GM21786 (cell line): Measurements from ENCODE around the gene EMC10.

Experiments
- ATAC-seq: cut with Tn5 transposase; IDR thresholded peaks from one replicate; pipeline ENCODE4 v1.9.1; 2021; ENCODE audit not compliant: unreplicated experiment

Gene EMC10

DNA sequence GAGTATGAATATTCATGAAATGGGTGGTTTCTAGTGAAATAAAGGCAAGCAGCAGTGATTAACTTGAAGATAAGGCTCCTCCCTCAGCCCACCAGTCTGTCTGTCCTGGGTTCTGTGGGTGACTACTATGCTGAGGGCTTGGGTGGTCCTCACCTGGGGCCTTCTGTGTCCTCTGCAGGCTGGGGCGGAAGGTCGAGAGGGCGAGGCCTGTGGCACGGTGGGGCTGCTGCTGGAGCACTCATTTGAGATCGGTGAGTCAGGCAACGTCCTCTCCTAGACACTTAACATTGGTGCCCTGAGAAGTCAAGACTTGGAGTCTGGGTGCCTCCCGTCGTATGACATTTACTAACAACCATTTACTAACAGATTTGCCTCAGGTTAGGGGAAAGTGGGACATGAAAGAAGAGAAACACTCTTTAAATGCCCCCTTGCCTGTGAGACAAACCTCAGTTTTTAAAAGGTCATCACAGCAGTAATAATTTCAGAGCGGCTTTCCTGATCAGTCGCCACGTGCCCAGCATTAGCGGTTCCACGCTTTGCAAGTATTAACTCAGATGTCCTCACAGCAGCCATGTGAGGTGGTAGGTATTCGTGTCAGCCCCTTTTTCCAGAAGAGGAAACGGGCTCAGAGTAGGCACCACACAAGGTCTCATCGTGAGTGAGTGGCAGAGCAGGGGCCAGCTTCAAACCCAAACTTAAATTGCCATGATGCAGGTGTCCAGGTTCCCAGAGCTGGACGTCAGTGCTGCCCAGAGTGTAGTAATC lies 1.6 kb downstream of the EMC10 start:
- no peak for ATAC-seq

DNA sequence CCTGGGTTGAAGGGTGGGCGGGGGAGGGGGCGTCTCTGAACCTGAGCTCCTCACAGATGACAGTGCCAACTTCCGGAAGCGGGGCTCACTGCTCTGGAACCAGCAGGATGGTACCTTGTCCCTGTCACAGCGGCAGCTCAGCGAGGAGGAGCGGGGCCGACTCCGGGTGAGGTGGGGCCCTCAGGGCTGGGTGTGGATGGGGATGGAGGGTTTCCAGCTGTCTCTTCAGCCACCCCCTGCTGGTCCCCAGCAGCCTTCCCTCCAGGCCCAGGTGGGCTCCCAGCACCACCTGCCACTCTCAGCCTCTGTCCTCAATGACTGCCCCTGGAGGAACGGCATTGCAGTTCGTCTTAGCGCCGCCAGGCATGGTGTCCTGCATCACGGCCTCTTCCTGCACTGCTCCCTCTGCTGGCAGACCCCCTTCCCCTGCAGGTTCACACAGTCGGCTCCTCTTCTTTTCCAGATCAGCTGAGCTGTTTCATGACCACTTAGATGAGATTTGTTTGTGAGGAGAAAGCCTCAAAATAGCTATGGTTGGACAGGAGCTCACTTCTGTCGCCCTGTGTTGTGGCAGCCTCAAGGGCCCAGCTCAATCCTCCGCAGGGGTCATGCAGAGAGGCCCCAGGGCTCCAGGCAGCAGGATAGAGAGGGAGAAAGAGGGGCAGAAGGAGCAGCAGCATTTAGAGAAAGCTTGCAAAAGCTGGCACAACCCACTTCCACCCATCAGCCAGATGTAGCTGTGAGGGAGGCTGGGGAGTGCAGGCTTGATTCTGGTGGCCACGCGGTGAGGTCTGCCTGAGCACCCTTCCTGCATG lies 2.8 kb downstream of the EMC10 start:
- ATAC-seq, result no peak

DNA sequence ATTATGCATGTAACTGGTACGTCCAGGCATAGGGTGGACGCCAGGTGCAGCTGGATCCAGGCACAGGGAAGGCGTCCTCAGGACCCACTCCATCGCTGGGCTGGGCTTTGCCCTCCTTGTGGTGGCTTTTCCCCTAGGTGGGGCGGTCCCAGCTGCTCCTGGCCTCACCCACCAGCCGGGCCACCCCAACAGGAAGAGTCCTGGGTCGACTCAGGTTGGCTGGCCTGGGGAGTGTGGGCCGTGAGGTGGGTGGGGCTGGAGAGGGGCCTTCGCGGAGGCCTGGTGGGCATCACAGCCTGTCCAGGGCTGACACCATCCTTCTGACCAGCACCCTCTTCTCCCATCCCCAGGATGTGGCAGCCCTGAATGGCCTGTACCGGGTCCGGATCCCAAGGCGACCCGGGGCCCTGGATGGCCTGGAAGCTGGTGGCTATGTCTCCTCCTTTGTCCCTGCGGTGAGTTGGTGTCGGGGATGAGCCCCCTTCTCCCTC lies 3.5 kb downstream of the EMC10 start:
- no peak for ATAC-seq

- ATAC-seq, result no peak
Measured at GRCh38 chr19:50480281-50481111, 4.2 kb downstream of the EMC10 start.

DNA sequence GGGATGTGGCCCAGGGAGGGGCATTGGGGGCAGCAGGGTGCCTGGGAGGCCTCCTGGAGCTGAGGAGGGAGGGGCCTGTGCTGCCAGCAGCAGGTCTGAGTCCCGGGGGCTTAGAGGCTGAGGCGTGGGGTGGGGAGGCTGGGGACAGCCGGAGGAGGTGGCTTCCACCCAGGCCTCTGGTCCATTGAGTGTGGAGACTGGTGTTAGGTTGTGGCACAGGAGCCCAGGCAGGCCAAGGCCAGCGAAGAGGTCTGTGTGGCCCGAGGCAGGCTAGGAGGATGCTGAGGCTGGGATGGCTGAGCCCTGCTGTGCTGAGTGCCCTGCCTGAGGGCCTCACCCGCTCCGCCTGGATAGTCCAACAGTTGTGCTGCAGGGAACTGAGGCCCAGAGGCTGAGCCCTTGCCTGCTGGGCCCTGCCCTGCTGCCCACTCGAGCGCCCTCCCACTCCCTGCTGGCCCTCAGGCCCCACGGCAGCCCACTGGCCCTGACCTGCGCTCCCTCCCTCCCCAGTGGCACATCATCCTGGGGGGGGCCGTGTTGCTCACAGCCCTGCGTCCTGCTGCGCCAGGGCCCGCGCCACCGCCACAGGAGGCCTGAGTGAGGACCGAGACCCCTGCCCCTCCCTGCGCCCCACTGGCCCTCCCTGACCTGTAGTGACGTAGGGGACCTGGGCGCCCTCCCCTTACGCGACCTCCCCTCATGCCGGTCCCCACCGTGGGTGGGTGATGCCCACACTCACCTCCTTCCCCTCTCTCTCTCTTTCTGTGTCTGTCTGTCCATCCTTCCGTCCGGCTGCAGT lies 5.2 kb downstream of the EMC10 start:
- ATAC-seq, result no peak

DNA sequence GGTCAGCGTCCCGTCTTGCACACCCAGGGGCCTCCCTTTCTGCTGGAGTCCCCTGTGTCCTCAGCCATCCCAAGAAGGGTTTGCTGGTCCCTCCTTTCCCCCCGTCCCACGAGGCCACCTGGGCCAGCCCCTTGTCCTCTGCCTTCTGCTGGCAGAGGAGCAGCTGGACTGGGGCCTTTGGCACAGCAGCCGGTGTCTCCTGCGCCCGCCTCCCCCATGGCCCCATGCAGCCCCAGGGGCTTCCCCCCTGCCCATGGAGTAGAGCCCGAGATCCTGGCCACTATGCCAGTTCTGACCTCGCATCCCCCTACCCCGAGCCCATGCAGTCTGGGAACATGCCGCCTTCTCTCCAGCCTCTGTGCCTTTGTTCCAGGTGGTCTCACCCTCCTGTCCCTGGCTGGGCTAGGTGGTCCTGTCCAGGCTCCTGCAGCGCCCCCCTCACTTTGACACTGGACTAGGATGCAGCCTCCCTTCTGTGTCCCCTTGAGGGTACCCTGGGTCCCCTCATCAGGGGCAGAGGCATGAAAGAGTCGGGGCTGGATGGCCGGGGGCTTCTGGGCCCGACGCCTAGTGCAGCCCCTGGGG lies 6.1 kb downstream of the EMC10 start:
- ATAC-seq, result no peak

DNA sequence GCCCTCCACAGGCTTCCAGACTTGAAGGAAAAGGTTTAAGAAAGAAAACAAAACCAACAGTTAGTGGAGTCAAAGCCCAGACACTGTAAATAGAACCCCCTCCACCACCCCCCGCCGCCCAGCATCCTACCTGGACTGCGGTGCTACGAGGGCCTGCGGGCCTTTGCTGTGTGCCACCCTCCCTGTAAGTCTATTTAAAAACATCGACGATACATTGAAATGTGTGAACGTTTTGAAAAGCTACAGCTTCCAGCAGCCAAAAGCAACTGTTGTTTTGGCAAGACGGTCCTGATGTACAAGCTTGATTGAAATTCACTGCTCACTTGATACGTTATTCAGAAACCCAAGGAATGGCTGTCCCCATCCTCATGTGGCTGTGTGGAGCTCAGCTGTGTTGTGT lies 6.6 kb downstream of the EMC10 start:
- ATAC-seq, result no peak

DNA sequence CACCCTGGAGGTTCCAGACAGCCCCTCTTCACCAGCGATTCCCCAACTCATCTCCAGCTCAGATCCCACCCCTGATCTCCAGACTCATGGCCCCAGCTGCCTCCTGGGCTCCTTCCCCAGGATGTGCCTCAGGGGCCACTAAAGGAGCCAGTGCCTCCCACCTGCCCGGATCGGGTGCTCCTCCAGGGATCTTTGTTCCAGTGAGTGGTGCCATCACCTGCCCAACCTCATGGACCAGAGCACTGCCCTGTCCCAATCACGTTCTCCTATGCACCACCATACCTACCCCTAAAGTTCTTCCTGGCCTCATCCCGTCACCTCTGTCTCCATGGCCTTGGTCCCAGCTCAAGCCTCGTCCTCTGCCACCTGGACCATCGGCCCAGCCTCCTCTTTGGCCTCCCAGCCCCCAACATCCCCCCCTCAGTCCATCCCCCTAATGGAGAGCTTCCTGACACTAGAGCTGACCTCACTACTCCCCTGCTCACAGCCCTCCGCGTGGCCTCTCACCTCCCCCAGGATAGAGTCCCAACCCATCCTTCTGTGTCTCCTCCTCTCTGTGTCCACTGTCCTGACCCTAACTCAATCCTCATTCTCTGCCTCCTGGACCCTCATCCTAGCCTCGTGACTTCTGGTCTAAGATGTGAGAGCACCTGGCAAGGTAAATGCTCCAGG lies 9.1 kb downstream of the EMC10 start:
- ATAC-seq, result no peak

- no peak for ATAC-seq
Measured at GRCh38 chr19:50486823-50487515, 10.7 kb downstream of the EMC10 start.

DNA sequence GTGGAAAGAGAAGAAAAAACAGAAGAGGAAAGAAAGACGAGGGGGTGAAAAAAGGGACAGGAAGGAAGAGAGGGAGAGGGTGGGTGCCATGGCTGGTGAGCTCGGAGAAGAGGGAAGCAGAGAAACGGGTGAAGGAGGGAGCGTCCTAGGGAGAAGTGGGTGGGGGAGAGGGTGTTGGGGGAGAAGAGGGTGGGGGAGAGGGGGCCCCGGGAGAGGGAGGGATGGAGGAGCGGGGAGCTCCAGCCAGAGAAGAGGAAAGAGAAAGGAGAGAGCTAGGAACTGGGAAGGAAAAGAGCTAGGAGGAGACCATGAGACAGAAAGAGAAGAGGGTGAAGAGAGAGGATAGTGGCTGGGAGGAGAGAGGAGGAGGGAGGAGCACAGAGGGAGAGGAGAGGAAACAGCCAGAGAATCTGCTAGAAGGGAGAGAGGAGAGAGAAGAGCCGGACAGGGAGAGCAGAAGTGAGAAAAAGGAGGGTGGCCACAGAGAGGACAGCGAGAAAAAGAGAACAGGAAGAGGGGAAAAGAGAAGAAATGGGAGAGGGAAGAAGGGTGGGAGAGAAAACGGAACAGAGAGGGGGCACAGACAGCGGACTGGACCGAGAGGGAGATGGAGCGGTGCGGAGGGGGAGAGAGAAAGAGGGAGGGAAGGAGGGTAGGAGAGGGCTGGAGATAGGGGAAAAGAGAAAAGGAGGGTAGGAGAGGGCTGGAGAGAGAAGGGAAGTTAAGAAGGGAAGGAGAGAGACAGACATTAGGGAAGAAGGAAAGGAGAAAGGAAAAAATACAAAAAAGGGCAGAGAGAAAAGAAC lies 12.3 kb downstream of the EMC10 start:
- ATAC-seq, result no peak

- no peak for ATAC-seq
Measured at GRCh38 chr19:50489461-50490011, 13.2 kb downstream of the EMC10 start.

DNA sequence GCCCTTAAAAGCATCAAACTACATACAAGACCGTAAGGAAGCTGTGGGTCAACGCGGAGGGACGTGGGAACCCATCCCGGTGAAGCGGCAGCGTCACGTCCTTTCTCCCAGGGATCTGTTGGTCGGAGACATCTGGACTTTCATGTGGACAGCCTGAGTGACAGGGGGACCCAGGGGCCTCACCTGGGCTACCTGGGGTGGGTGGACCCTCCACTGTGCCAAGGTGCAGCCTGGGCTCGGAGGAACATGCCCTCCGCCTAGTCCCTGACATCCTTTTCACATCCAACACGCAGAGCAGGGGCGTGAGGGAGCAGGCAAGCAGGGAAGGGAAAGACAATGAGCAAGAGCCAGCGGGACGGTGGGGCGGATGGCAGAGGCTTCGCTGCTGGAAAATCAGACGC lies 14.1 kb downstream of the EMC10 start:
- ATAC-seq, result no peak

- ATAC-seq, result no peak
Measured at GRCh38 chr19:50490991-50491472, 14.7 kb downstream of the EMC10 start.

DNA sequence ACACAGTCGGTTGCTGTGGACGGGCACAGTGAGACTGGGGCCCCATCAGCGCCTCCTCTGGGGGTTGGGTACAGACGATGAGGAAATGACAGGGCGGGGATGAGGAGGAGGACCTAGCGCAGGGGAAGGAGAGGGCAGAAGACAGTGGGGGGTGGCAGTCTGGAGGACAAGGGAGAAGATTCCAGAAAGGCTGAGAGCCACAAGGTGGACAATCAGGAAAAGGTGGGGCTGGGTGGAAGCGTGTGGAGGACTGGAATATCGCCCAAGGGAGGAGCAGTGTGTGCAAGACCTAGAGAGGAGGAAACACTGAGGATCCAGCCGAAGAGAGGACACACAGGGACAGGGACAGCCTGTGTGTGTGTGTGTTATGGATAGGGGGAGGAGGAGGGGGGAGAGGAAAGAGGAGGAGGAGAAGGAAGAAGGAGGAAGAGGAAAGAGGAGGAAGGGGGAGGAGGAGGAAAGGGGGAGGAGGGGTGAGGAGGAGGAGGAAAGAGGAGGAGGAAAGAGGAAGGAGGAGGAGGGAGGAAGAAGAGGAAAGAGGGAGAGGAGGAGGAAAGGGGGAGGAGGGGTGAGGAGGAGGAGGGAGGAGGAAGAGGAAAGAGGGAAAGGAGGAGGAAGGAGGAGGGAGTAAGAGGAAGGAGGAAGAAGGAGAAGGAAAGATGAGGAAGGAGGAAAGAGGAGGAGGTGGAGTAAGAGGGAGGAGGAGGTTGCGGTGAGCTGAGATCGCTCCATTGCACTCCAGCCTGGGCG lies 16.2 kb downstream of the EMC10 start:
- no peak for ATAC-seq

DNA sequence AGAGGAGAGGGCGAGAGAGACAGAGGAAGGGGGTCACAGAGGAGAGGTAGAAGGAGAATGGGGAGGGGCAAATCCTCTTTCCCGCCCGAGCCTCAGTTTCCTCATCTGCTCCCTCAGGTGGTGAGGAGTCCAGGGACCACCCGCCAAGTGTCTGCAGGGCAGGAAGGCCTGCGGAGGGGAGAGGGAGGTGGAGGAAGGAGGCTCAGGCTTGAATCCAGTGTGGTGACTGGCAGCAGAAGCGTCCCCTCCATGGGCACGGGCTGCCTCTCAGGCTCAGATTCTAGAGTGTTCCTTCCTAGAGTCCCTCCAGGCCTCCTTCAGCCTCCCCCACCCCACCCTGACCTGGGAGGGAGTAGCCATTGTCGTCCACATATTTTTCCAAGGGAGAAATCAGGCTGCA lies 16.9 kb downstream of the EMC10 start:
- no peak for ATAC-seq

GRCh38 chr19:50494186-50495019 lies 18.1 kb downstream of the EMC10 start:
- no peak for ATAC-seq
